ENCODE results near the gene PCDHGA3.
"Not testable (repeated sequence)": the region's sequence is repeated elsewhere in the genome, so short reads cannot be mapped to it uniquely, and the experiment has no call there.

Gene PCDHGA3

DNA sequence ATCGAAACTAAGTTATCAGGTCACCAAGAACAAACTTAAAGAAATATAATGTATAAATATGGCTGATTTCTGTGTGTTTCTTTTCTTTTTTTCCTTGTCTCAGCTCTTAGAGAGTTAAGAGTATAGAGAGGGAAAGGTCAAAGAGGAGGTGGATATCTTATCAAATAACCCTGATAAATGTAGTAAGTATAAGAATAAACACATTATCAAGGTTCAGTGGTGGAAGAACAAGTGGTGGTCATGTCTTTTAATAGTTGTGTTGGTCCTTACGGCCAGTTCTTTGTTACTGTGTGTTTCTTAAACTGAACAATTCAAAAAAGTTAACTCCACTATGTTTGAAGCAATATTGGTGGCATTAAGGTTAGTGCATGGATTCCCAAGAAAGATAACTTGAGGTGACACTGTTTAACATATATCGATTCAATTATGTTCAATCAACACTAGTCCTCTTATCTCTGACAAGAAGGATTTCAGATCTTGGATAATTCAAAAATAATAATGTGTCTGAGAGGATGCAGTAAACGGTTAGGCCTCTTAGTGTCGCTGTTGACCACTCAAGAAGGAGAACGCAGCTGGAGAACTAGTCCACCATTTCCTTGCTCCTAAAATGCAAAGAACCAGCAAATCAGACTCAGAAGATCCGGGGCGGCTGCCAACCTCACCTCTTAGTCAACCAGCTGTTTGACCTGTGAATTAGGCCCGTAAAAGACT is at the start of gene PCDHGA3:
Gene PCDHGA3 (plus strand): TSS at position 588 of the 711 bp plus-strand sequence. CDS start 205 bp downstream, outside the sequence.
- DNase-seq (ENCODE audit: low read depth in 3 of 3, low spot score in 1 of 3): no peak

DNA sequence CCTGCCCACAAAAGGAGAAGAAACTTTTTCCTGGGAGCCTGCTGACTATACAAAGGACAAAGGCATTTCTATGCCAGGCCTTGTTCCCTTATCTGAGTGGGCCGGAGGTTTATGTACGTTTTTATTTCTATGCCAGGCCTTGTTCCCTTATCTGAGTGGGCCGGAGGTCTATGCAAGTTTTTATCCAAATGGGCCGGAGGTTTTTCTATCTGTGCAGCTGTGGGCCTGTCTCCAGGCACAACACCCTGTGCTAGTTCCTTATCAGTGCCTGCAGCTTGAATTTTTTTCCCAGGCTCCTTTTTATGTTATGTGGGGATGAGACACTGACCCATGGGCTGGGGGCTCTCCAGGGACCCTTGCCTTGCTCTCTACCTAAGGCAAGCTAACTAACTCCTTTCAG is 45.3 kb upstream of the PCDHGA3 start:
- DNase-seq (ENCODE audit: low read depth in 3 of 3, low spot score in 1 of 3): no peak

DNA sequence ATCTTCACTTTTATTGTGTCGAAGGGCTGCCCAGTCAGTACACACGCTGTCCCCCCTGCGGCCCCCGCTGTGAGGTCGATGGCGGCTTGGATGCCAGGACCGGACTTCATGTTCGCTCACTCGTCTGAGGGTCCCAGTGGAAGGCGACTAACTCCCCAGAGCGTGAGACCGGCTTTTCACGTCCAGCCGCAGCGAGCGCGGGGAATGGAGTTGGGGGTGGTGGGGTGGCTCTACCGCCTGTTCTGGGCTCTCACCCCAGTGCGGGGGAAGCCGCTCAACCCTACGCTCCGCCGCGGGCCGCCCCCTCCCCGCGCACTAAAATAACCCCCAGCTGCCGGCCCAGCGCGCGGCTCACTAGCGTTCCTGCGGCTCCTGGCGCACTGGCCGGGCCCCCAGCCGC is 39.9 kb upstream of the PCDHGA3 start, which contains the start of gene SLC25A2:
Gene SLC25A2 (minus strand): TSS at position 294 of the 400 bp plus-strand sequence. CDS start 184 bp downstream, at position 110.
- DNase-seq (ENCODE audit: low read depth in 3 of 3, low spot score in 1 of 3): no peak

DNA sequence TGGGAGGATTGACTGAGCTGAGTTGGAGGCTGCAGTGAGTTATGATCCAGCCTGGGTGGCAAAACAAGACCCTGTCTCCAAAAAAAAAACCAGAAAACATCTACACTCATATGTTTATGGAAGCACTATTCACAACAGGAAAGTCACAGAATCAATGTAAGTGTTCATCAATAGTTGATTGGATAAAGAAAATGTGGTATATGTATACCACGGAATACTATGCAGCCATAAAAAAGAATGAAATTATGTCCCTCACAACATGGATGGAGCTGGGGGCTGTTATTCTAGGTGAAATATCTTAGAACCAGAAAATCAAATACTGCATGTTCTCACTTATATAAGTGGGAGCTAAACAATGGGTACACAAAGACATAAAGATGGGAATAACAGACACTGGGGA is 37.0 kb upstream of the PCDHGA3 start:
- no peak for DNase-seq (ENCODE audit: low read depth in 3 of 3, low spot score in 1 of 3)

DNA sequence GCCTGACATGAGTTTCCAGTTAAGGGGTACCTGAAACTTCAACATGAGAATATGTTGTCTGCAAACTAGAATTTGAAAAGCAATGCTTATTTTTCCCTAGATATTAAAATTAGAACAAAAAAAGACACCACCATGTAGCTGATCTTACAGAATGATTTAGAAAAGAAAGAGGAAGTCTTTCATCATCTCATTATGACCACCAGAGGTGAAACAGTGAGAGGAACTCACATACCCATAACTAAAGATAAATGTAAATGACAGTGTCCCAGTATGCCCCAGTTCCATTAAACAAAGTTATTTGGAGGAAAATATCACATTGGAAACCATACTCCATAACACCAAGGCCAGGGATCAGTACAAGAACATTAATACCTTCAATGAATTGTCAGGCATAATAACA is 29.9 kb upstream of the PCDHGA3 start:
- no peak for DNase-seq (ENCODE audit: low read depth in 3 of 3, low spot score in 1 of 3)

DNA sequence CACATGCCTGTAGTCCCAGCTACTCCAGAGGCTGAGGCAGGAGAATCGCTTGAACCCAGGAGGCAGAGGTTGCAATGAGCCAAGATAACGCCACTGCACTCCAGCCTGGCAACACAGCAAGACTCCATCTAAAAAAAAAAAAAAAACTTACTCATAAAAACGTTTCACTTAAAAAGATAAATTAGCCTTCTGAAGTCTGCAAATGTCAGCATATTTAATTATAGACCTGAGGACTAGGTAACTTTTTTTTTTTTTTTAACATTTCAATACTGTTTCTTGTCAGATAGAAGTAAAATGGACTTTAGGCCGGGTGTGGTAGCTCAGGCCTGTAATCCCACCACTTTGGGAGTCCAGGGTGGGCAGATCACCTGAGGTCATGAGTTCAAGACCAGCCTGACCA is 26.7 kb upstream of the PCDHGA3 start:
- DNase-seq (ENCODE audit: low read depth in 3 of 3, low spot score in 1 of 3): not testable (repeated sequence)

DNA sequence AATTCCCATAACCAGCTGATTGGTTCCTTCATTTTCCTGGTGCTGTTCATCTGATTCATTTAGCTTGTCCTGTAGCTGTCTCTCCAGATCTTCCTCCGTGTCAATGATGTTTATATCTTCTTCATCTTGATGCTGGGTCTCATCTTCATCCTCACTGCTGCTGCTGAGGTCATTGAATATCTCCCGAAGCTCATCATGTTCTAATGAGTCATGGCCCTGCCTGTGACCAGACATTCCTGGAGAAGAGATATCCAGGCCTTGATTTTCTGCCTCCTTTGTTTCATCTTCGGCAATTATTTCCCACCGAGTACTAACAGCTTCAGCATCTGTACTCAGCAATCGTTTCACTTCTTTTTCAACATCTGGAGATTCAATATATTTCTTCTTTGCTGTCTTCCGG is 24.4 kb upstream of the PCDHGA3 start:
- DNase-seq (ENCODE audit: low read depth in 3 of 3, low spot score in 1 of 3): no peak

DNA sequence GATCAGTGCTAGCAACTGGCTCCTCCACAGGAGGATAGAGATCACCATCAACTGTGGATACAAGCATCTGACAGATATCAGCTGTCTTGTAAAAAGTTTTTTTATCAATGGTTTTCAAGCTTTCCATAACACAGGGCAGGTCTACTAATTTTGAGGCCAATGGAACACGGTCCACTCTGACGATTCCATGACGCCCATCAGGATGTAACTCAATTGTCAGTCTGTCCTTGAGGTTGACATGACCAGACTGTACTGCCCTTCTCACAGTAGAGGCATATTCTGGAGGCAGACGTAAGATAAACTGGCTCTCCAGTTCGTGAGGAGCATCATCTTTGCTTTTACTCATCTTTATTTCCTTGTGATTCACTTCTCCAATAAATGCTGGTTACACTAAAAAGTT is 23.9 kb upstream of the PCDHGA3 start:
- no peak for DNase-seq (ENCODE audit: low read depth in 3 of 3, low spot score in 1 of 3)

DNA sequence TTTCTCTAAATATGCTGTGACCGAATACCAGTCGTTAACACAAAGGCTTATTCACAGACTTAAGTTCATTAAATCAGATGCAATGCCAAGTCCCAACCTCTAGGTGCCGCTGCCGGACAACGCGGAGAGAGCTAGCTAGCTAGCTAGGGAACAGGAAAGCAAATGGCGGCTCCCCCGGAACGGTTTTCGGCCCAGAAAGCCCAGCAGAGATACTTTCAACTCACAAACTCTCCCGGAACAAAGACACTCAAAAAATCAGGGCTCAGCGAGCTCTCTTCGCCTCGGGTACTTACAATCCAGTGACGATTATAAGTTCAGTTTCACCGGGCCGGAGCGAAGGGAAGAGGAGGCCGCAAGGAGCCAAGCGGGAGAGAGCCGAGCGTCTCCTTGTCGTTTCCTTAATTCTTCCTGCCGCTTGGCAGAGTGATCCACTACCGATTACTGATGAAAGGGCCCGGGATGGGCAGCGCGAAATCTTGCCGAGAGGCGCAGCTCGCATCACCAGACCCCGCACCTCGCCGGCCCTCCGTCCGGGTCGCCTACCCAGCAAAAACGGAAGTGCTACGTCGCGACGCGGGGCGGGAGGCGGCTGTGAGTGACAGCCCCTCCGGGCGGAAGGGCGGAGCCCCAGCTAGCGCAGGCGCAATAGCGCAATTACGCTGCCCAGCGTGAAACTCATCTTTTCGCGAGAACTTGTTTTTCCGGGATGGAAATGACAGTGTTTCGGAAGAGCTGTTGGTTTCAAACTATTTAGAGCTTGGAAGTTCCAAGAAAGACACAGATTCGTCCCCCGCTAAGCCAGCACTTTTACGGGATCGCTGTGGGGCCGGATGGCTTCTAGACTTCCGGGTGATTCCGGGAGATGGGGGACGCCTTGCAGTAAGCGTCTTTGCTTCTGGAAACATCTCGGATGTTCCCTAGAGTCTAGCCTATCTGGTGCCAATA is 23.1 kb upstream of the PCDHGA3 start, which contains the start of gene TAF7:
Gene TAF7 (minus strand): TSS at position 560 of the 945 bp plus-strand sequence. CDS start 740 bp downstream, outside the sequence.
- peak; percentile 78 to 87 (median 82) for DNase-seq (ENCODE audit: low read depth in 3 of 3, low spot score in 1 of 3)

DNA sequence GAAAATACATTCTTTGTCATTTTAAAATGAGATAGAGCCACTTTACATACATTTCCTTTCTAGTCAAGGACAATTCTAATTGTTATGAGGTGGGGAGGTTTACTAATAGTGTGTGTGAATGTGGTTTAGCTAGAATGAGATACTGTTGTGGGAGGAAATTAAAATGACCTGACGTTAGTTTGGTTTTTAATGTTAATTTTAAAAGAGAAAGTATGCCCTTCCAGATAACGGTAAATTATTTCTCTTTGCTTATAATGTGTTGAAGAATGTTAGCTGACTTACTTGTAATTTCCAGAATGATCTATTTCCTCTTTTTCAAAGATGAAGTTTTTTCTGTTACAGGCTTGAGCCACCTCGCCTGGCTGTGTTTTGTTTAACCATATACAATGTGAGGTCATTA is 21.4 kb upstream of the PCDHGA3 start:
- DNase-seq (ENCODE audit: low read depth in 3 of 3, low spot score in 1 of 3): no peak

DNA sequence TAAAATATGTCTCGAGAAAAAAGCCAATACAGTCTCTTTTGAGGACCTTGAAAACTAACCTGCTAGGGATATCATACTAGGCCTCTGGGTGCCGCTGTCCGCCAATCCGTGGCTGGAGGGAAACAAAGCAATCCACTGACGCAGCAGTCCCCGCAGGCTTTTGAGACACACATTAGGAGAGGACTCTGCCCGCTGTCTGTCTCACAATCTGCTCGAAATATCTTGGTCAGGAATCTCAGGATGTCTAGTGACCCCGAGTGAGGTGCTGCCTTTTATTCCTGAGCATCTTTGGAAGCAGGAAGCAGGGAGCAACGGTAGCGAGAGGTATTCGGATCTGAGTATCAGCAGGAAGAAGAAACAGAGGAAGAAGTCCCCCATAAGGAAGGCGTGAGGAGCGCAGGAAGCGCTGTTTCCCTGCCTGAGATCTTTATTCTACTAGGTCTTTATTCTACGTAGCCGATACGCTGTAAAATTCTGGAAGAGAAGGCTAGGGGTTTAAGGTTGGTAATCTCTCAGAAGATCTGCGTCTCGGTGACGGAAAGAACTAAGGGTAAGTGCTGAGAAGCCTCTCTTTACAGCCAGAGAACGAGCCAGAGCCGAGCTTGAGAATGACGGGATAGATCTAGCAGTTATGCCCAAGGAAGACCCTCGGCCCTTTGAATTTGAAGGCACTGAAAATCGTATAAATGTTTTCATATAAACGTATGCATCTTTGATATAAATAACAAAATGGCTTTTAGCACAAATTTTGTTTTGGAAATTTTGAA is 17.4 kb upstream of the PCDHGA3 start:
- DNase-seq (ENCODE audit: low read depth in 3 of 3, low spot score in 1 of 3): peak; percentile 29 to 48 (median 39)

DNA sequence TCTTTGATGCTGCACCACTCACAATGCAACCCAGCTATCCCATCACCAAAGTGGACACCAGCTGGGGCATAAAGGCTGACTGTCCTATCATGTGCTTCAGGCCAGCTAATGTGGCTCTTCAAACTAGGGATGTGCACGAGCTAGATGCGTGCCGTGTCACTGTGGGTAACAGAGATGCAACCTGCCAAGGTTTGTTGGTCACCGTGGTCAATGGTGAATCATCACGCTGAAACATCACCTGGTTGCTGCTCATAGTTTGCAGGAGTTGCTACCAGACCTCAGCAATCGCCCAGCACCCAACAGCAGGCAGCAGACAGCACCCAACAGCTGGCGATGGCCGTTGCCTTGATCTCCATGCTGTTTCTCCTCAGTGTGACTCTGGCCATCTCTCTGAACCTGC is 15.4 kb upstream of the PCDHGA3 start:
- DNase-seq (ENCODE audit: low read depth in 3 of 3, low spot score in 1 of 3): no peak

DNA sequence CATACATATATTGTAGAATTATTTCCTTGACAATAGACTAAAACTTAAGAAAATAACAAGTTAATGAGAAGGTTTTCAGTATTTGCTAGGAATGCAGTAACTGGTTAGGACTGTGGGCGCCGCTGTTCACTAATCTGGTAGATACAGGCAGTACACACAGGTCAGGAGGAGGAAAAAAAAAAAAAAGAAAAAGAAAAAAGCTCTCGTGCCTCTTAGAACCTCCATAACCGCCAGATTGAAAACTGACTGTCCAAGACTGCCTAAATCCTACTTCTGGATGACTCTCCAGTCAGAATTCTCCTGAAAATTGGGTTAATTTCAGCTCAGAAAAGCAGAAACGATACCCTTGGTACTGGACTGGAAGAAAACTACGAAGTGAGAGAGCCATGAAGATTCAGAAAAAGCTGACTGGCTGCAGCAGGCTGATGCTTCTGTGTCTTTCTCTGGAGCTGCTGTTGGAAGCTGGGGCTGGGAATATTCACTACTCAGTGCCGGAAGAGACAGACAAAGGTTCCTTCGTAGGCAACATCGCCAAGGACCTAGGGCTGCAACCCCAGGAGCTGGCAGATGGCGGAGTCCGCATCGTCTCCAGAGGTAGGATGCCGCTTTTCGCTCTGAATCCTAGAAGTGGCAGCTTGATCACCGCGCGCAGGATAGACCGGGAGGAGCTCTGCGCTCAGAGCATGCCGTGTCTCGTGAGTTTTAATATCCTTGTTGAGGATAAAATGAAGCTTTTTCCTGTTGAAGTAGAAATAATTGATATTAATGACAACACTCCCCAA is 13.1 kb upstream of the PCDHGA3 start, which contains the start of gene PCDHGA1:
Gene PCDHGA1 (plus strand): TSS at position 216 of the 782 bp plus-strand sequence.
- DNase-seq (ENCODE audit: low read depth in 3 of 3, low spot score in 1 of 3): no peak

DNA sequence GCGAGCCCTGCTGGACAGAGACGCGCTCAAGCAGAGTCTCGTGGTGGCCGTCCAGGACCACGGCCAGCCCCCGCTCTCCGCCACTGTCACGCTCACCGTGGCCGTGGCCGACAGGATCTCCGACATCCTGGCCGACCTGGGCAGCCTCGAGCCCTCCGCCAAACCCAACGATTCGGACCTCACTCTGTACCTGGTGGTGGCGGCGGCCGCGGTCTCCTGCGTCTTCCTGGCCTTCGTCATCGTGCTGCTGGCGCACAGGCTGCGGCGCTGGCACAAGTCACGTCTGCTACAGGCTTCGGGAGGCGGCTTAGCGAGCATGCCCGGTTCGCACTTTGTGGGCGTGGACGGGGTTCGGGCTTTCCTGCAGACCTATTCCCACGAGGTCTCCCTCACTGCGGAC is 11.1 kb upstream of the PCDHGA3 start:
- DNase-seq (ENCODE audit: low read depth in 3 of 3, low spot score in 1 of 3): not testable (repeated sequence)

DNA sequence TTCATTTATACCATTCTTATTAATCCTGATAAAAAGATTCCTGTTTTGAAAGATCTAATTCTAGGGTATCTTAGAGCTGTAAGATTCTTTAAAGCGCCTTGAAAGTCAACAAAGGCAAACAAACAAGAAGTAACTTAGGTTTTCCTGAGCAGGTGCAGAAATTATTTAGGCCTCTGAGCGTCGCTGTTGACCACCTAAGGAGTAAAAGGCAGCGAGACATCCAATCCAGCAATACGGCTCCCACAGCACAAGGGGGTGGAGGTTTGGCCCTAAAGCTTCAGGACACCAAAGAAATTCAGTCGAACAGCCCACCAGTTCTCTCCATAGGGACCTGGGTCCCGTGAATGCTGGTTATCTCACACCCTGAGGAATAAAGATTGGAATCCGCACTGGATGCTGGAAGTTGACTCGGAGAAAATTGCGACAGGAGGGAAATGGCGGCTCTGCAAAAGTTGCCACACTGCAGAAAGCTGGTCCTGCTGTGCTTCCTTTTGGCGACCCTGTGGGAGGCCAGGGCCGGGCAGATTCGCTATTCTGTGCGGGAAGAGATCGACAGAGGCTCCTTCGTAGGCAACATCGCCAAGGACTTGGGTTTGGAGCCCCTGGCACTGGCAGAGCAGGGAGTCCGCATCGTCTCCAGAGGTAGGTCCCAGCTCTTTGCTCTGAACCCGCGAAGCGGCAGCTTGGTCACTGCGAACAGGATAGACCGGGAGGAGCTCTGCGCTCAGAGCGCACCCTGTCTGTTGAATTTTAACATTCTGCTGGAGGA is 4.9 kb upstream of the PCDHGA3 start, which contains the start of gene PCDHGA2:
Gene PCDHGA2 (plus strand): TSS at position 223 of the 769 bp plus-strand sequence.
- no peak for DNase-seq (ENCODE audit: low read depth in 3 of 3, low spot score in 1 of 3)

DNA sequence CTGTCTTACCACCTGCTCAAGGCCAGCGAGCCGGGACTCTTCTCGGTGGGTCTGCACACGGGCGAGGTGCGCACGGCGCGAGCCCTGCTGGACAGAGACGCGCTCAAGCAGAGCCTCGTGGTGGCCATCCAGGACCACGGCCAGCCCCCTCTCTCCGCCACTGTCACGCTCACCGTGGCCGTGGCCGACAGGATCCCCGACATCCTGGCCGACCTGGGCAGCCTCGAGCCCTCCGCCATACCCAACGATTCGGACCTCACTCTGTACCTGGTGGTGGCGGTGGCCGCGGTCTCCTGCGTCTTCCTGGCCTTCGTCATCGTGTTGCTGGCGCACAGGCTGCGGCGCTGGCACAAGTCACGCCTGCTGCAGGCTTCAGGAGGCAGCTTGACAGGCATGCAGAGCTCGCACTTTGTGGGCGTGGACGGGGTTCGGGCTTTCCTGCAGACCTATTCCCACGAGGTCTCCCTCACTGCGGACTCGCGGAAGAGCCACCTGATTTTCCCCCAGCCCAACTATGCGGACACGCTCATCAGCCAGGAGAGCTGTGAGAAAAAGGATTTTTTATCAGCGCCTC is 2.8 kb upstream of the PCDHGA3 start:
- DNase-seq (ENCODE audit: low read depth in 3 of 3, low spot score in 1 of 3): not testable (repeated sequence)

DNA sequence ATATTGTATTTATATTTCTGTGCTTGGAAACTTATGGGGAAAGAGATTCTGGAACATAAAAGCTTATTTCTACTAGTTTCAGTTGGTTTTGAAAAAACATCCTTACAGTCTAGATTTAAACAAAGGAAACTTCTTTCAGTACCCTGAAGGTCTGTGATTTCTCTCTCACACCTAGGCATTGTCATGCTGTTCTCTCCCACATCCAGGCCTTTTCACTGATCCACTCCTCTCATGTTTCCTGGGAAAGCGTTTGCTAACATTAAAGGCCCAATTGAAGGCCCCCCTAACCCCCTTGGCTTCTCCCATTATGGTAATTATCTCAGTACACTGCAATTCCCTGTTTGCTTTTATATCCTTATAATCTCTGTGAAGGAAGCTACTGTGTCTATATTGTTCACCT is 856 bp upstream of the PCDHGA3 start:
- DNase-seq (ENCODE audit: low read depth in 3 of 3, low spot score in 1 of 3): no peak

DNA sequence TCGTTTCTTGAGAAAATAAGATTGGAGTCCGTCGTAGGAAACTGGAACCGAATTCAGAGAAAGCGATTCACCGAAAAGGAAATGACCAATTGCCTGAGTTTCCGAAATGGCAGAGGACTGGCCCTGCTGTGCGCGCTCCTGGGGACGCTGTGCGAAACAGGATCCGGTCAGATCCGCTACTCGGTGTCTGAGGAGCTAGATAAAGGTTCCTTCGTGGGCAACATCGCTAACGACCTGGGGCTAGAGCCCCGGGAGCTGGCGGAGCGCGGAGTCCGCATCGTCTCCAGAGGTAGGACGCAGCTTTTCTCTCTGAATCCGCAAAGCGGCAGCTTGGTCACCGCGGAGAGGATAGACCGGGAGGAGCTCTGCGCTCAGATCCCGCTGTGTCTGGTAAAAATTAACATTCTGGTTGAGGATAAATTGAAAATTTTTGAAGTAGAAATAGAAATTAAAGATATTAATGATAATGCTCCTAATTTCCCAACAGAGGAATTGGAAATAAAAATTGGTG is 379 bp downstream of the PCDHGA3 start:
- DNase-seq (ENCODE audit: low read depth in 3 of 3, low spot score in 1 of 3): no peak

DNA sequence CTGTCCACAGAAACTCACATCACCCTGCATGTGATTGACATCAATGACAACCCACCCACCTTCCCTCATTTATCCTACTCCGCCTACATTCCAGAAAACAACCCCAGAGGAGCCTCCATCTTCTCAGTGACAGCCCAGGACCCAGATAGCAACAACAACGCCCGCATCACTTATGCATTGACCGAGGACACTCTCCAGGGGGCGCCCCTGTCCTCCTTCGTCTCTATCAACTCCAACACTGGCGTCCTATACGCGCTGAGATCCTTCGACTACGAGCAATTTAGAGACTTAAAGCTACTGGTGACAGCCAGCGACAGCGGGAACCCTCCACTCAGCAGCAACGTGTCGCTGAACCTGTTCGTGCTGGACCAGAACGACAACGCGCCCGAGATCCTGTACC is 1.7 kb downstream of the PCDHGA3 start:
- no peak for DNase-seq (ENCODE audit: low read depth in 3 of 3, low spot score in 1 of 3)
